K562 (cell line): ENCODE data around the gene NENF. TPM values are rescaled to one million over a fixed set of nuclear protein-coding genes. Genes with fewer than 3 reads are reported as not detected.

Experiments used
- ATAC-seq: fragments of 200-7000 bp; cut with Tn5 transposase; 3 replicates; pipeline ENCODE4 v1.9.1; 2020; ENCODE audit warnings: moderate library complexity
- BruUV-seq: library from RNA; stranded (reverse); fragments of 400-500 nt; replicated peaks from 2 replicates; lab custom pipeline; 2021; lab: Mats Ljungman, UMichigan
- CTCF ChIA-PET: fragments of 300-600 bp; formaldehyde crosslinking; extraction: SDS; loops from one replicate; lab custom pipeline; 2021; ENCODE audit warnings: low intra/inter-chr PET ratio; lab: Yijun Ruan, JAX
- POLR2A ChIA-PET: fragments of 300-600, 350-650 bp; sonication (Branson Sonifier 250); formaldehyde crosslinking; extraction: SDS; loops from one replicate; lab custom pipeline; 2021; ENCODE audit warnings: antibody characterized with exemption, inconsistent platforms; lab: Yijun Ruan, JAX
- DNase-seq, 4 experiments: peaks; one replicate each; pipeline versions ENCODE4 v3.0.0 to v3.0.0-alpha.2; 2011 to 2018; ENCODE audit warnings: low spot score in 3 of 4, mixed read lengths in 3 of 4; ENCODE audit errors: extremely low read depth in 1 of 4
- FAIRE-seq: peaks from 2 replicates; lab custom pipeline; 2011; peaks lifted over from hg19 to GRCh38; lab: Jason Lieb, UNC
- H2AFZ ChIP-seq: 2 replicates; pipeline ENCODE4 v1.6.0; 2011; ENCODE audit warnings: low read depth, low read length, control low read depth, inconsistent platforms
- H3K27ac ChIP-seq: fragments of 200-600 bp; 3 replicates; pipeline ENCODE4 v1.8.0; 2011; ENCODE audit warnings: low read depth, mild to moderate bottlenecking, control low read depth, inconsistent platforms, low read length, moderate library complexity, mixed read lengths; ENCODE audit errors: extremely low read depth
- H3K27me3 ChIP-seq, 2 experiments: fragments of 300-600 bp in 1 of 2; 2 replicates in 1 of 2; 3 replicates in 1 of 2; pipeline versions ENCODE4 v1.6.0 to v1.8.0; 2011; ENCODE audit warnings: inconsistent platforms in 2 of 2, low read length in 2 of 2, mild to moderate bottlenecking in 1 of 2, mixed read lengths in 1 of 2, moderate library complexity in 1 of 2; ENCODE audit not compliant: control insufficient read depth in 2 of 2, insufficient read depth in 2 of 2
- H3K36me3 ChIP-seq: fragments of 300-600 bp; 3 replicates; pipeline ENCODE4 v1.8.0; 2011; ENCODE audit warnings: mild to moderate bottlenecking, low read length, inconsistent platforms; ENCODE audit not compliant: control insufficient read depth, insufficient read depth
- H3K4me1 ChIP-seq, 2 experiments: fragments of 200-600 bp in 1 of 2; replicated peaks in 1 of 2; 2 replicates in 1 of 2; 3 replicates in 1 of 2; pipeline versions ENCODE4 v1.5.1 to v1.8.0; 2011; ENCODE audit warnings: inconsistent platforms in 2 of 2, low read length in 2 of 2, mild to moderate bottlenecking in 1 of 2, mixed read lengths in 1 of 2, moderate library complexity in 1 of 2; ENCODE audit not compliant: control insufficient read depth in 2 of 2, insufficient read depth in 2 of 2
- H3K4me2 ChIP-seq: 2 replicates; pipeline ENCODE4 v1.6.1; 2011; ENCODE audit warnings: low read length, control low read depth, inconsistent platforms, mixed read lengths; ENCODE audit not compliant: insufficient read depth
- H3K4me3 ChIP-seq: fragments of 200-600 bp; sonication (generic), shearing (Covaris generic); 2 replicates; pipeline ENCODE4 v1.5.1; 2016; ENCODE audit warnings: control low read depth, inconsistent platforms
- H3K79me2 ChIP-seq: fragments of 200-600 bp; 3 replicates; pipeline ENCODE4 v1.8.0; 2011; ENCODE audit warnings: low read length, inconsistent platforms; ENCODE audit not compliant: control insufficient read depth, insufficient read depth
- H3K9ac ChIP-seq, 2 experiments: 2 replicates each; pipeline versions ENCODE4 v1.6.0 to v1.6.1; 2011; ENCODE audit warnings: low read depth in 2 of 2, low read length in 2 of 2, control low read depth in 1 of 2, inconsistent platforms in 1 of 2, mild to moderate bottlenecking in 1 of 2, mixed read lengths in 1 of 2; ENCODE audit not compliant: insufficient read depth in 1 of 2
- H3K9me1 ChIP-seq: one replicate; pipeline ENCODE4 v1.6.0; 2011; ENCODE audit warnings: inconsistent platforms, mild to moderate bottlenecking, low read length, moderate library complexity; ENCODE audit not compliant: control insufficient read depth, insufficient read depth
- H3K9me3 ChIP-seq: replicated peaks from 2 replicates; pipeline ENCODE4 v1.5.1; 2011; ENCODE audit warnings: low read depth, low read length, inconsistent platforms; ENCODE audit not compliant: control insufficient read depth, insufficient read depth
- H4K20me1 ChIP-seq: replicated peaks from 2 replicates; pipeline ENCODE4 v1.6.1; 2011; ENCODE audit warnings: low read length, inconsistent platforms, mixed read lengths; ENCODE audit not compliant: control insufficient read depth, insufficient read depth
- CC2D1A ChIP-seq: fragments of 450-650 bp; IDR thresholded peaks from 2 replicates; pipeline ENCODE4 v1.6.1; 2017; ENCODE audit warnings: mild to moderate bottlenecking
- CTCFL ChIP-seq: IDR thresholded peaks from 2 replicates; pipeline ENCODE4 v1.6.1; 2011; ENCODE audit warnings: borderline replicate concordance, low read depth, mild to moderate bottlenecking, moderate library complexity, low read length; ENCODE audit not compliant: insufficient read depth, poor library complexity, severe bottlenecking
- DPF2 ChIP-seq: fragments of 450-650 bp; IDR thresholded peaks from 2 replicates; pipeline ENCODE4 v1.6.1; 2016
- EGR1 ChIP-seq: fragments of 450-650 bp; conservative IDR thresholded peaks from 2 replicates; pipeline ENCODE4 v1.6.1; 2017; ENCODE audit warnings: mild to moderate bottlenecking
- ERF ChIP-seq: fragments of 450-650 bp; formaldehyde crosslinking; IDR thresholded peaks from 2 replicates; pipeline ENCODE4 v1.4.0; 2020; ENCODE audit warnings: mild to moderate bottlenecking, mixed read lengths
- EZH2 ChIP-seq: IDR thresholded peaks from 2 replicates; pipeline ENCODE4 v1.6.1; 2012; ENCODE audit warnings: low read depth, mild to moderate bottlenecking, inconsistent platforms, low read length, borderline replicate concordance
- FIP1L1 ChIP-seq: fragments of 200-400 bp; formaldehyde crosslinking; IDR thresholded peaks from 2 replicates; pipeline ENCODE4 v1.6.1; 2018; ENCODE audit warnings: mild to moderate bottlenecking, low read depth, low read length; ENCODE audit not compliant: poor library complexity, severe bottlenecking
- RAD51 ChIP-seq: fragments of 450-650 bp; IDR thresholded peaks from 2 replicates; pipeline ENCODE4 v1.7.1; 2016; ENCODE audit warnings: low read depth, mild to moderate bottlenecking, borderline replicate concordance
- RUNX1 ChIP-seq: sonication (generic); IDR thresholded peaks from 2 replicates; pipeline ENCODE4 v1.6.1; 2016; ENCODE audit warnings: antibody characterized with exemption, low read depth
- SMARCE1 ChIP-seq: fragments of 450-650 bp; IDR thresholded peaks from 2 replicates; pipeline ENCODE4 v1.7.1; 2016; ENCODE audit warnings: mild to moderate bottlenecking
- SPI1 ChIP-seq: IDR thresholded peaks from 2 replicates; pipeline ENCODE4 v1.6.1; 2011; ENCODE audit warnings: low read depth, low read length, control low read depth, borderline replicate concordance
- SREBF2 ChIP-seq: sonication (generic); formaldehyde crosslinking; IDR thresholded peaks from 2 replicates; pipeline ENCODE4 v1.4.0; 2020; ENCODE audit warnings: mild to moderate bottlenecking, missing genetic modification reagents
- ZBTB7A ChIP-seq: IDR thresholded peaks from 2 replicates; pipeline ENCODE4 v1.6.1; 2011; ENCODE audit warnings: low read depth, mild to moderate bottlenecking, low read length, moderate library complexity, borderline replicate concordance; ENCODE audit not compliant: control insufficient read depth
- WGBS: fragments of 100-300 bp; shearing (Covaris generic); methylation state at CpG from one replicate; pipeline ENCODE4 v1.1.6; 2016; ENCODE audit warnings: low coverage, mixed read lengths; ENCODE audit not compliant: insufficient coverage; ENCODE audit errors: missing lambda C conversion rate; 5-methylcytosine and 5-hydroxymethylcytosine counted together
- in situ Hi-C: fragments of 300-500 bp; cut with MboI; formaldehyde crosslinking; loops from 4 replicates; pipeline ENCODE4 v1.15.0; 2018; ENCODE audit warnings: inconsistent platforms, mixed read lengths
- intact Hi-C: fragments of 100-400 bp; cut with micrococcal nuclease; formaldehyde crosslinking; loops from 2 replicates; pipeline ENCODE4 v1.14.2; 2022
- polyA plus RNA-seq, 8 experiments: library from polyadenylated mRNA; depleted of rRNA in 4 of 8; stranded (reverse) in 5 of 8; unstranded in 3 of 8; fragments of >200 nt; fragmentation: Nextera tagmentation in 2 of 8; fragmentation: Illumina TruSeq in 1 of 8; extraction: Ambion mirVana in 2 of 8; extraction: Trizol in 1 of 8; gene quantifications; 2 replicates each; pipeline versions ENCODE4 v1.2.1 to v1.2.3, GENCODE V29; 2011 to 2014; ENCODE audit warnings: inconsistent platforms in 1 of 8, missing spikeins in 1 of 8
- total RNA-seq, 7 experiments: library from RNA; depleted of rRNA in 6 of 7; stranded (reverse); fragments of >200 nt in 6 of 7; fragmentation: Illumina TruSeq in 2 of 7; extraction: Trizol in 2 of 7; gene quantifications; 2 replicates each; pipeline versions ENCODE4 v1.2.1 to v1.2.3, GENCODE V29; 2011 to 2021; ENCODE audit warnings: low replicate concordance in 1 of 7

The NENF gene
- total and polyA plus RNA-seq, 9 of the 15 experiments (the other 6 are each of a cell fraction or from before 2014, with no cell fraction given), result 6.1 to 100 (median 72.8) TPM

- no peak for TF ChIP-seq CC2D1A
- peak; percentile 34; the same call in 1 of the 2 replicates for TF ChIP-seq DPF2
- TF ChIP-seq SREBF2 (CRISPR knock-in tag), result no peak
Measured at GRCh38 chr1:212432272-212432660, 454 bp upstream of the NENF start (continued).

- no TSS peak for BruUV-seq
- H3K4me2 ChIP-seq, result peak overlapping the region; percentile 78
- no peaks in the 10 kb centered on the region for H3K9me1 ChIP-seq
- ChIA-PET POLR2A (interaction anchor here (0.6 to 1.5 kb wide), 4 partner anchors 22 to 818 kb away, joined by 3 to 6 read pairs (median 3); partner anchors contain the start of genes DTL and INTS7), CTCF (no interaction called here)
- in situ Hi-C loops (no loop called here), intact Hi-C loops (loop anchor here (2.0 kb wide), 1 partner anchor 19 kb away; the partner anchor contains the start of gene PACC1)
- DNase-seq, result no peak
- H3K27ac ChIP-seq, result peak overlapping the region; percentile 65; the same call in 1 of the 3 replicates
- H3K9ac ChIP-seq, result peak overlapping the region; percentile 70 to 95
- peaks cover 12% of the 10 kb centered on the region; the same call in 2 of the 3 replicates for H3K36me3 ChIP-seq
- ATAC-seq, result no peak
- H3K4me3 ChIP-seq, result peak overlapping the region; percentile 74
- H2AFZ ChIP-seq, result peak overlapping the region; percentile 79
- peaks cover 38 to 60% of the 10 kb centered on the region in 2 experiments for H3K4me1 ChIP-seq
- peaks cover 51% of the 10 kb centered on the region for H3K79me2 ChIP-seq
- no peaks in the 10 kb centered on the region for H3K9me3 ChIP-seq
- FAIRE-seq, result no peak
- H4K20me1 ChIP-seq, result peaks cover 15% of the 10 kb centered on the region
- H3K27me3 ChIP-seq, result no peaks in the 10 kb centered on the region
- WGBS, result 39% methylated on average over 16 of the region's 17 CpGs
- TF ChIP-seq EZH2 (no peak), CTCFL (peak; percentile 24), EGR1 (peak; percentile 43; the same call in 1 of the 2 replicates), RUNX1 (0 out of 2 replicates have a peak, but pooled peaks have one; percentile 5), SPI1 (peak; percentile 53; the same call in 1 of the 2 replicates), RAD51 (no peak), FIP1L1 (no peak), ZBTB7A (0 out of 2 replicates have a peak, but pooled peaks have one; percentile 2), SMARCE1 (0 out of 2 replicates have a peak, but pooled peaks have one; percentile 14), ERF (CRISPR knock-in tag) (no peak)
Measured at GRCh38 chr1:212433577-212434462, 1.1 kb downstream of the NENF start.
